ENCODE data around the gene ABCC1. TPM values are rescaled to one million over a fixed set of nuclear protein-coding genes. Genes with fewer than 3 reads are reported as not detected.

ABCC1 gene
- total RNA-seq, 1 experiment from 2014 or later = 56.4 TPM

- no peak overlapping the region for H2BK20ac ChIP-seq (ENCODE audit: low read depth, low read length, poor library complexity, severe bottlenecking)
- TF ChIP-seq CTCF (conservative IDR thresholded peaks at IDR 0.05) = no peak
- no peak overlapping the region for H3K18ac ChIP-seq (ENCODE audit: insufficient read length, low read depth, low read length)
- Mint-ChIP-seq H3K4me1 (peaks cover 8 to 11% of the 10 kb centered on the region in 2 experiments; a peak in 2 of 4 replicates), H3K27me3 (ENCODE audit: low read depth) (no peaks in the 10 kb centered on the region; the same call in 1 of the 2 replicates), H3K27ac (no peak overlapping the region), H3K4me3 (no peak overlapping the region), H3K36me3 (ENCODE audit: insufficient read depth in 1 of 3, low read depth in 3 of 3) (no peaks in the 10 kb centered on the region; a peak in 1 of 7 replicates), H3K9me3 (no peaks in the 10 kb centered on the region)
- no peaks in the 10 kb centered on the region for H3K27me3 ChIP-seq (ENCODE audit: insufficient read depth, low read length)
- no peak overlapping the region for H2AK5ac ChIP-seq (ENCODE audit: insufficient read length, low read length)
- DNase-seq = no peak
- H4K91ac ChIP-seq (ENCODE audit: insufficient read length, low read depth, low read length) = no peak overlapping the region
- no peaks in the 10 kb centered on the region for H3K79me1 ChIP-seq (ENCODE audit: insufficient read depth, low read depth, low read length, poor library complexity, severe bottlenecking)
- H3K27ac ChIP-seq (ENCODE audit: insufficient read length, low read depth, low read length) = no peak overlapping the region
- no peaks in the 10 kb centered on the region for H3K4me1 ChIP-seq (ENCODE audit: insufficient read depth, low read length)
- H3K4me2 ChIP-seq (ENCODE audit: insufficient read depth, insufficient read length, low read length) = no peak overlapping the region
- H4K20me1 ChIP-seq (ENCODE audit: control insufficient read depth, insufficient read depth, insufficient read length) = no peaks in the 10 kb centered on the region
- H4K5ac ChIP-seq (ENCODE audit: insufficient read length, low read depth, low read length) = no peak overlapping the region
- H4K8ac ChIP-seq (replicated peaks; ENCODE audit: insufficient read length, low read depth, low read length) = no peak overlapping the region
- H3K56ac ChIP-seq (ENCODE audit: insufficient read length, low read depth, low read length) = no peak overlapping the region
- H3K79me2 ChIP-seq (ENCODE audit: insufficient read depth, low read length) = no peaks in the 10 kb centered on the region
- no peaks in the 10 kb centered on the region for H3K23me2 ChIP-seq (ENCODE audit: insufficient read length, low read depth, low read length, poor library complexity, severe bottlenecking)
- WGBS (ENCODE audit: extremely low coverage, insufficient read length, low lambda C conversion rate) = no CpG with 5 or more reads among the region's 8 CpGs
- H3K23ac ChIP-seq (ENCODE audit: insufficient read length, low read depth, low read length) = no peak overlapping the region
- H2BK15ac ChIP-seq (ENCODE audit: low read depth, low read length) = no peak overlapping the region
- no peak overlapping the region for H3K14ac ChIP-seq (ENCODE audit: insufficient read depth, low read length)
- H2BK120ac ChIP-seq (ENCODE audit: low read depth, low read length, poor library complexity, severe bottlenecking) = no peak overlapping the region
- no peak overlapping the region for H3T11ph ChIP-seq (ENCODE audit: low read length)
- no peak overlapping the region for H2BK5ac ChIP-seq (ENCODE audit: insufficient read length, low read length)
- no peak overlapping the region for H3K9ac ChIP-seq (ENCODE audit: extremely low read depth, insufficient read length, low read length)
- H3K4ac ChIP-seq (ENCODE audit: low read depth, low read length) = no peak overlapping the region
- H3K9me3 ChIP-seq (ENCODE audit: control insufficient read depth, low read depth, low read length) = no peaks in the 10 kb centered on the region
- no peak overlapping the region for H2BK12ac ChIP-seq (ENCODE audit: insufficient read length, low read depth, low read length)
- H2AFZ ChIP-seq (ENCODE audit: low read length) = no peak overlapping the region
Observed at GRCh38 chr16:16189842-16190241, 240.4 kb downstream of the ABCC1 start.
